Lung (tissue), 12 donors: ENCODE measurements around the gene MAPK14. TPM values are rescaled to one million over a fixed set of nuclear protein-coding genes. Genes with fewer than 3 reads are reported as not detected.

Source experiments
- ATAC-seq: fragments of 200-7000 bp; cut with Tn5 transposase; one replicate; pipeline ENCODE4 v1.9.1; 2020; ENCODE audit warnings: moderate number of reproducible peaks; ENCODE audit not compliant: insufficient read depth, low FRiP score
- DNase-seq, 3 donors: peaks; one replicate each; pipeline ENCODE4 v3.0.0-alpha.2; 2013 to 2017
- H3K27ac ChIP-seq, 2 donors: one replicate each; pipeline ENCODE4 v1.5.1; 2013; ENCODE audit warnings: mild to moderate bottlenecking in 2 of 2, moderate library complexity in 2 of 2, control low read depth in 1 of 2, inconsistent platforms in 1 of 2, low read depth in 1 of 2, low read length in 1 of 2
- H3K27me3 ChIP-seq, 3 donors: one replicate each; pipeline ENCODE4 v1.5.1; 2013; ENCODE audit warnings: low read length in 2 of 3; ENCODE audit not compliant: control insufficient read depth in 3 of 3, insufficient read depth in 3 of 3
- H3K36me3 ChIP-seq, 4 donors: one replicate each; pipeline ENCODE4 v1.5.1; 2013; ENCODE audit warnings: low read length in 4 of 4, mild to moderate bottlenecking in 1 of 4, moderate library complexity in 1 of 4; ENCODE audit not compliant: control insufficient read depth in 4 of 4, insufficient read depth in 4 of 4
- H3K4me1 ChIP-seq, 5 donors: one replicate each; pipeline ENCODE4 v1.5.1; 2013; ENCODE audit warnings: low read length in 5 of 5, mild to moderate bottlenecking in 2 of 5, moderate library complexity in 1 of 5; ENCODE audit not compliant: control insufficient read depth in 5 of 5, insufficient read depth in 5 of 5
- H3K4me3 ChIP-seq: one replicate; pipeline ENCODE4 v1.5.1; 2013; ENCODE audit warnings: mild to moderate bottlenecking, control low read depth, moderate library complexity
- H3K9ac ChIP-seq, 2 donors: one replicate each; pipeline ENCODE4 v1.5.1; 2013; ENCODE audit warnings: low read length in 2 of 2, control low read depth in 1 of 2; ENCODE audit not compliant: insufficient read depth in 1 of 2
- H3K9me3 ChIP-seq, 4 donors: one replicate each; pipeline ENCODE4 v1.5.1; 2013; ENCODE audit warnings: low read length in 3 of 4, mild to moderate bottlenecking in 1 of 4, moderate library complexity in 1 of 4; ENCODE audit not compliant: control insufficient read depth in 4 of 4, insufficient read depth in 3 of 4
- CTCF ChIP-seq: IDR thresholded peaks from 2 replicates; pipeline ENCODE4 v1.5.1; 2012; ENCODE audit warnings: mild to moderate bottlenecking; ENCODE audit errors: control extremely low read depth, extremely low read depth
- WGBS, 2 donors: extraction: QIAGEN DNeasy Blood & Tissue Kit; methylation state at CpG; one replicate each; pipeline ENCODE4 v1.1.7; 2013; 5-methylcytosine and 5-hydroxymethylcytosine counted together
- polyA plus RNA-seq, 2 donors: library from polyadenylated mRNA; stranded (reverse); fragments of 200-250 nt; gene quantifications; one replicate each; pipeline ENCODE4 v1.2.1, GENCODE V29; 2013
- total RNA-seq, 2 donors: library from RNA; depleted of rRNA in 1 of 2; stranded (reverse); fragments of >200 nt in 1 of 2; gene quantifications; one replicate each; pipeline ENCODE4 v1.2.1, GENCODE V29; 2014 to 2021
- donor health status: control.
- donor health status: control.
- donor health status: Bipolar disorder and iron deficiency.
- donor health status: healthy.
- donor health status: DM: yes; HTN: yes; CAD: no.

The MAPK14 gene
- total and polyA plus RNA-seq, 4 donors, result 12.8 to 93.3 (median 59.5) TPM

GRCh38 chr6:36028088-36028876 is 674 bp downstream of the MAPK14 start:
- ATAC-seq (peak; percentile 21), DNase-seq (peak; percentile 33 to 50 (median 48))
- WGBS, 2 donors, result 0% methylated on average over 42 to 44 of the region's 44 CpGs
- Histone ChIP-seq H3K4me1 (peaks cover 0 to 46% (median 7%) of the 10 kb centered on the region in 5 donors), H3K36me3 (peaks cover 0 to 8% (median 0%) of the 10 kb centered on the region in 4 donors), H3K4me3 (peak overlapping the region; percentile 99), H3K9ac (peak overlapping the region; percentile 85 to 93), H3K9me3 (no peaks in the 10 kb centered on the region), H3K27ac (peak overlapping the region; percentile 90 to 91), H3K27me3 (peaks cover 0 to 5% (median 0%) of the 10 kb centered on the region in 3 donors)
- no peak for TF ChIP-seq CTCF

GRCh38 chr6:36028877-36029324 is 1.3 kb downstream of the MAPK14 start:
- peak overlapping the region; percentile 85 to 93 for H3K9ac ChIP-seq
- H3K27me3 ChIP-seq, result peaks cover 0 to 4% (median 0%) of the 10 kb centered on the region in 3 donors
- H3K36me3 ChIP-seq, result peaks cover 0 to 8% (median under 1%) of the 10 kb centered on the region in 4 donors
- ATAC-seq (peak; percentile 53), DNase-seq (peak; percentile 56 to 79 (median 78))
- H3K9me3 ChIP-seq, result no peaks in the 10 kb centered on the region
- H3K27ac ChIP-seq, result peak overlapping the region; percentile 85 to 91
- 1% methylated on average over 13 of the region's 13 CpGs for WGBS, 2 donors
- H3K4me1 ChIP-seq, result peaks cover under 1 to 51% (median 6%) of the 10 kb centered on the region in 5 donors
- no peak for TF ChIP-seq CTCF
- H3K4me3 ChIP-seq, result peak overlapping the region; percentile 49

GRCh38 chr6:36029464-36029863 is 1.9 kb downstream of the MAPK14 start:
- no peaks in the 10 kb centered on the region for H3K9me3 ChIP-seq
- TF ChIP-seq CTCF, result no peak
- peak overlapping the region in 1 of 2 donors; percentile 93 for H3K9ac ChIP-seq
- peak in 2 of 3 donors; percentile 85 to 94 for DNase-seq
- ATAC-seq, result no peak
- H3K27me3 ChIP-seq, result no peaks in the 10 kb centered on the region
- H3K4me3 ChIP-seq, result no peak overlapping the region
- H3K4me1 ChIP-seq, result peaks cover under 1 to 52% (median 5%) of the 10 kb centered on the region in 5 donors
- peaks cover 0 to 8% (median under 1%) of the 10 kb centered on the region in 4 donors for H3K36me3 ChIP-seq
- 4% methylated on average over 6 of the region's 6 CpGs for WGBS, 2 donors
- no peak overlapping the region for H3K27ac ChIP-seq
